ENCODE results near the gene NUDT9.

DNA sequence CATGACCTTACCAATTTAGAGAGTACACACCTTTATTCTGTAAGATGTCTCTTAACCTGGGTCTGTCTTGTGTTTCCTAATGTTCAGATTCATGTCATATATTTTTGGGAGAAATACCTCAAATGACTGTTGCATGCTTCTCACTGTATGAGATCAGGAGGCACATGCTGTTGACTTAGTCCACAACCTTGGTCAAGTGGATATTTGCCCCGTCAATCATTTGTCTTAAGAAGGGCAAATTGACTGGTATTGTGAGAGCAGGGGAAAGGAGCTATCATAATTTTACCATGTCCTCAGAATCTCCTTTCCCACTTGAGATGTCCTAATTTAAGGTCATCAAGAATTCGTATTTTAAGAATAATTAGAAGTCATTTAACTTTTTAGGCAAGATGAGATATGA, 11.0 kb downstream of the NUDT9 start:
- TF ChIP-seq POLR2AphosphoS5 (IDR thresholded peaks at IDR 0.05; ENCODE audit: insufficient read depth in 1 of 2, low read depth in 1 of 2) (no peak), POLR2A (IDR thresholded peaks at IDR 0.05) (no peak)
- TF ChIP-seq, protein P1, sequence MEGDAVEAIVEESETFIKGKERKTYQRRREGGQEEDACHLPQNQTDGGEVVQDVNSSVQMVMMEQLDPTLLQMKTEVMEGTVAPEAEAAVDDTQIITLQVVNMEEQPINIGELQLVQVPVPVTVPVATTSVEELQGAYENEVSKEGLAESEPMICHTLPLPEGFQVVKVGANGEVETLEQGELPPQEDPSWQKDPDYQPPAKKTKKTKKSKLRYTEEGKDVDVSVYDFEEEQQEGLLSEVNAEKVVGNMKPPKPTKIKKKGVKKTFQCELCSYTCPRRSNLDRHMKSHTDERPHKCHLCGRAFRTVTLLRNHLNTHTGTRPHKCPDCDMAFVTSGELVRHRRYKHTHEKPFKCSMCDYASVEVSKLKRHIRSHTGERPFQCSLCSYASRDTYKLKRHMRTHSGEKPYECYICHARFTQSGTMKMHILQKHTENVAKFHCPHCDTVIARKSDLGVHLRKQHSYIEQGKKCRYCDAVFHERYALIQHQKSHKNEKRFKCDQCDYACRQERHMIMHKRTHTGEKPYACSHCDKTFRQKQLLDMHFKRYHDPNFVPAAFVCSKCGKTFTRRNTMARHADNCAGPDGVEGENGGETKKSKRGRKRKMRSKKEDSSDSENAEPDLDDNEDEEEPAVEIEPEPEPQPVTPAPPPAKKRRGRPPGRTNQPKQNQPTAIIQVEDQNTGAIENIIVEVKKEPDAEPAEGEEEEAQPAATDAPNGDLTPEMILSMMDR (IDR thresholded peaks at IDR 0.05): no peak

Data from vagina (tissue), 2 donors.